HG02938 (cell line): ENCODE measurements around the gene FXYD3.
"Not testable (repeated sequence)": the region's sequence is repeated elsewhere in the genome, so short reads cannot be mapped to it uniquely, and the experiment has no call there.

ENCODE experiments used
- ATAC-seq: cut with Tn5 transposase; IDR thresholded peaks from one replicate; pipeline ENCODE4 v1.9.1; 2021; ENCODE audit warnings: mild to moderate bottlenecking, moderate library complexity; ENCODE audit not compliant: unreplicated experiment

FXYD3 gene

DNA sequence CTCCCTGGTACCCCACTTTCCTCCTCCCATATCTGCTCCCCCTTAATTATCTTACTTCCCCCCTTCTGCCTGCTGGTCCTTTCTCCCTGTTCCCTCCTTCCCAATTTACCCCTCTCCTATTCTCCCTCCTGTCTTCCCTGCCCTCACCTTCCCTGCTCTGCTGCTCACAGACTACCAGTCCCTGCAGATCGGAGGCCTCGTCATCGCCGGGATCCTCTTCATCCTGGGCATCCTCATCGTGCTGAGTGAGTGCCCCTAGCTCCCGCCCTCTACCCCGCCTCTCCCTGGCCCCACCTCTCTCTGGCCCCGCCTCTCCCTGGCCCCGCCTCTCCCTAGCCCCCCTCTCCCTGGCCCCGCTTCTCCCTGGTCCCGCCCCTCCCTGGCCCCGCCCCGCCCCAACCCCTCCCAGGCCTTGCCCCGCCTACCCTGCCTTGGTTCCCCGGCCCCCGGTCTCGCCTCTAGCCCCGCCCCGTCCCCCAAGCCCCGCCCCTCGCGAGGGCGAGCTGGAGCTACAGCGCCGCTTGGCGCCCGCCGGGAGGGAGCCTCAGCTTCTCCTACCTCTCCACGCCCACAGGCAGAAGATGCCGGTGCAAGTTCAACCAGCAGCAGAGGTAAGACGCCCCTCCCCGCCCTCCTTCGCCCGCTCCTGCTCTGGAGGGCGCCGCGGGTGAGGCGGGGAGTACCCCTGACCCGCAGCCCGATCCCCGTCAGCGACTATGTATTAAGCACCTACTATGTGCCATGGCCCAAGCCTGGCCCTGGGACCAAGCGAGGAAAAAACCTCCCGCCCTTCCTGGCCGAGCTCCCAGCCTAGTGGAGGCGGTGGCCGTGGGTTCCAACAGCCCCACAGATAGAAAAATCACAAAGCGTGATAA, 25.6 kb downstream of the FXYD3 start:
- ATAC-seq = no peak

DNA sequence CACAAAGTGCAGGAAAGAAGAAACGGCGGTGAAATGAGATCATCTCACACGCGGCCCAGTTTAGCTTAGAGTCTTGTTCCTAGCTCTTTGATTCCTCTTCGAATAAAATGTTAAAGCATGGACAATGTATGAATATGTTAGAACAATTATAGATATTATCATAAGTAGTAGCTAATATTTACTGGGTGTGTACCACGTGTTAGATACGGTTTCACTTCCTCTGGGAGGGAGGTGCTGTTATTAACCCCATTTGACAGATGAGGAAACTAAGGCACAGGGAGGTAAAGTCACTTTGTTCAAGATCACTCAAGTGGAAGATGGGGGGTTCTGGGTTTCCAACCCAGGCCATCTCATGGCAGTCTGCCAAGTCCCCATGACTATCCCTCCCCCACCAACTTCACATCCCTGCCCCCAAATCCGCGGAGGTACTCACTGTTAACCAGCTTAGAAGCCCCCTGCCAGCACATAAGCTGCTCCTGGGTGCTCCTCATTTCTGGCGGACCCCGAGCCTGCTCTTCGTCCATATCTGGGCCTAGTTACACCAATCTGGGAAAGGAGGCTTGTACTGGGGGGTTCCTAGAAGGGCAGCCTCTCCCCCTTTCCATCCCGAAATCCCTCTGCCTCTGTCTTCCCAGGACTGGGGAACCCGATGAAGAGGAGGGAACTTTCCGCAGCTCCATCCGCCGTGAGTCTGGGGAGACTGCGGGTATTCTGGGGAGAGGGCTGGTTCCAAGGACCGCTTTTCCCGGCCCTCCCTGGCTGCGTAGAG, 26.4 kb downstream of the FXYD3 start:
- no peak for ATAC-seq

DNA sequence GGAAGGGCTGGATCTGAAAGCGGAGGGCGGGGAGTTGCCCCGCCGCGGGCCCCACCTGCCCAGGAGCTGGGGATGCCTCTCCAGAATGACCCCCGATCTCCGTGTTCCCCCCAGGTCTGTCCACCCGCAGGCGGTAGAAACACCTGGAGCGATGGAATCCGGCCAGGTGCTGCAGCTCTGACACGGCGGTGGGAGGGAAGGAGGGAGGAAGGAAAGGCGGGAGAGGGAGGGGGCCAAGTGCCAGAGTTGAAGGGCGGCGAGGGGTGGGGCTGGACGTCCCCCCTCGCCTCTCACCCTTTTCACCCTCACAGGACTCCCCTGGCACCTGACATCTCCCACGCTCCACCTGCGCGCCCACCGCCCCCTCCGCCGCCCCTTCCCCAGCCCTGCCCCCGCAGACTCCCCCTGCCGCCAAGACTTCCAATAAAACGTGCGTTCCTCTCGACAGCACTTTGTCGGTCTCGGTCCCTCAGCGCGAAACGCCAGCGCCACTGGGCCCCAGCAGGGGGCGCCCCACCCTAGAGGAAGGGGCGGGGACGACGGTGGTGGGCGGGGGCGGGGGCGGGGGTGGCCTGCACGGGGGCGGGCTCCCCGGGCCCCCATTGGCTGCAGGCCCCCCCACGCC, 27.1 kb downstream of the FXYD3 start:
- no peak for ATAC-seq

- no peak for ATAC-seq
Measured at GRCh38 chr19:35143231-35143715, 27.6 kb downstream of the FXYD3 start, which contains the start of gene FXYD7. Gene FXYD7, plus strand, starts transcription at chr19:35143255. Its CDS starts 79 bp downstream, at chr19:35143334.

- ATAC-seq = no peak
Measured at GRCh38 chr19:35143818-35144217, 28.2 kb downstream of the FXYD3 start.

DNA sequence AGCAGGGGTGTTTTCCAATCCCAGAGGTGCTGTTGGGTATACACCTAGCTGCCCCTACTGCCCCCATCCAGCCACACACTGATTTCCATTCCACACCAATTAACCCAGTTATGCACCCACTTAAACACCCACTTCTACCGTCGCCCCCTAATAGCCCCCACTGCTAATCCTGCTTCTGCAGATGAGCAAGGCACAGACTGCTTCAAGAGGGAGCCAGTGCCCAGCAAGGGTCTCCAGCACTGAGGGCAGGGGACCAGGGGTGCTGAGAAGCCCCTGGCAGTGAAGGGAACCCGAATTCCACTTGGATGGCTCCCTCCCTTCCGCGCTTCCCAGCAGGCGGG, 28.6 kb downstream of the FXYD3 start:
- no peak for ATAC-seq

GRCh38 chr19:35144600-35145436, 29.2 kb downstream of the FXYD3 start:
- ATAC-seq = no peak

GRCh38 chr19:35146746-35147459, 31.3 kb downstream of the FXYD3 start:
- no peak for ATAC-seq

DNA sequence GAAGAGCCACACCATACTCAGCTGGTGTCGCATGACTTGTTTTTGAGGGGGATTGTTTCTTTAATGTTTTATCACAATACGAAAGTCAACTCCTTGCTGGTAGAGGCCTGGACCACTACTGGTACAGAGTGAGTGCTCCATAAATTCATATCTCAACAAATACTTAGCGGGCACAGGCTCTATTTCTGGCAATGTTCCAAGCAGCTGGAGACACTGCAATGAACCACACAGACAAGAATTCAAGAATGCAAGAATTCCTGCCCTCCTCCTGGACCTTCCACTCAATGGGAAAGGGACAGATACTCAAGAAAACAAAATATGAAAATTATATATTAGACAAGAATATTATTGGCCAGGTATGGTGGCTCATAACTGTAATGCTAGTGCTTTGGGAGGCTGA, 33.8 kb downstream of the FXYD3 start:
- no peak for ATAC-seq

DNA sequence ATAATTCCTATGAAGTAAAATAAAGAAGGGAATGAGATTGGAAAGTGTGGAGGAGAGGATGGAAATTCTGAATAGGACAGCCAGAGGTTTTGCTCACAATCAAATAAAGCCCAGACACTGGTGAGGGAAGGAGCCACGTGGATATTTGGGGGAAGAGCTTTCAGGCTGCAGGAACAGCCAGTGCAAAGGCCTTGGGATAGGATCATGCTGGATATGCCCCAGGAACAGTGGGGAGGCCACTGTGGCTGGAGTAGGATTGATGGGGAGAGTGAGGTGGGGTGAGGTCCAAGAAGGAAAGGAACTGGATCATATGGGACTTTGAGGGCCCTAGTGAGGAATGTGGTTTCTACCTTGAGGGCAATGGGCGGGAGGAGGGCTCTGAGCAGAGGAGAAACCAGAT, 34.8 kb downstream of the FXYD3 start:
- no peak for ATAC-seq

DNA sequence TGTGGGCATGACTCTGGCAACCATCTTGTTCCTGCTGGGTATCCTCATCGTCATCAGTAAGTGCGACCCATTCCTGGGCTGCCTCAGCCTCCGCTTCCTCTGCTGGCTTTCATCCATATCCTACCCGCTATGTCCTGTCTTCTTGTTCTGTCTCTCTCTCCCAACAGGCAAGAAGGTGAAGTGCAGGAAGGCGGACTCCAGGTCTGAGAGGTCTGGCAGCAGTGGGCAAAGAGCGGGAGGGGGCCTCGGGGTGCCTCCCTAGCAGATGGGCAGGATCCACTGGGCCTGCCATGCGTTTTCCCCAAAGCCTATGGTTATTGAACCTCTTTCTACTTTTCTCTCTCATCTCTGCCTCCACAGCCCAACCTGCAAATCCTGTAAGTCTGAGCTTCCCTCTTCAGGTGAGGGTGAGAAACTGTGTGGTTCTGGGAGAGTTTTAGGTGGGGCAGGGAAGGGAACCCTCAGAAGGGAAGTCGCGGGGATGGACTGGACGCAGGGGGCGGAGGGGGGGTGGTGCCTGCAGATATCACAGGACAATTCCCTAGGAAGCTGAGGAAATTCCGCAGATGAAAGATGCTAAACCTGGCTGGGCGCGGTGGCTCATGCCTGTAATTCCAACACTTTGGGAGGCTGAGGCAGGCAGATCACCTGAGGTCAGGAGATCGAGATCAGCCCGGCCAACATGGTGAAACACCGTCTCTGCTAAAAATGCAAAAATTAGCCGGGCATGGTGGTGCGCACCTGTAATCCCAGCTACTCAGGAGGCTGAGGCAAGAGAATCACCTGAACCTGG, 35.8 kb downstream of the FXYD3 start:
- no peak for ATAC-seq

DNA sequence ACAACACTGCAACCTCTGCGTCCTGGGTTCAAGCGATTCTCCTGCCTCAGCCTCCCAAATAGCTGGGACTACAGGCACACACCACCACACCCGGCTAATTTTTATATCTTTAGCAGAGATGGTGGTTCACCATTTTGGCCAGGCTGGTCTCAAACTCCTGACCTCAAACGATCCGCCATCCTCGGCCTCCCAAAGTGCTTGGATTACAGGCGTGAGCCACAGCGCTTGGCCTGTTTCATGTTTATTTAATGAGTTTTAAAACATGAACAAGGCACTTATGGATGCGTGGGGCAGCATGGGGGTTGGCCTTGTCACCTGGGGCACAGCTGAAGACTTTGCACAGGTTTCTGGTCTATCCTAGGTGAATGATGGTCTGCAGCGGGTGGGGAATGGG, 37.5 kb downstream of the FXYD3 start:
- not testable (repeated sequence) for ATAC-seq

DNA sequence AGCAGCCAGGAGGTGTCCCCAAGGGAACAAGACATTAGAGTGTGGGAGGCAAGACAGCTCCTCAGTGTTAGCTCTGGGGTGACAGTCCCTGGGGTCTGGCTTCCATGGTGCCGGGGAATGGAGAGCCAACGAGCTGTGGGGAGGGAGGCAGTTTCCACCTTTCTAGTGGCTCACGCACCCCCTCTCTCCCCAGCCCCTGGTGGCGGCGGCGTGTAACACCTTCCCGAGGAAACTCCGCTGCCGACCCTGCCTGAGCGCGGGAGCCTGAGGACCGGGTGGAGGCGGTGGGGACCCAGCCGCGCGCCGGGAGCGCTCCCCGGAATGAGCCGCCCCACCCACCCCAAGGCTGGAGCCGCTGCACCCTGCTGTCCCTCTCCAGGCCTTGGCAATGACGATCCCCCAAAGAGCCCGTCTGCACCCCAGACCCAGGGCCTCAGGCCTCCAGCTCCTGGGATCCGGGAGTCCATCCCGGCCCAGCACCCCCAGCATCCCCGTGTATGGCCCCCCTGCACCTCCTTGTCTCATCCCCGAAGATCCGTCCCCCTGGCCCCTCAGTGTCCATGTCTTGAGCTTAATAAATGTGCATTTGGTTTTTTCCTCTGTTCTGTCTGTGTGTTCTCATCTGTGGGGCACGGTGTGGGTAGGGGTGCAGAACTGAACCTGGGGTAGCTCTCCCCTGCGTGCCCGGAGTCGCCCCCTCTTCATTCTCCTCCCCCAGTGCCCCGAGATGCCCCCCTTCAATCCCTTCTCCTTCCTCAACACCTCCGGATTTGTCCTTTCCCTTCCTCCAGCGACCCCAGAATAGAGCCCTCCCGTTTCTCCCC, 38.3 kb downstream of the FXYD3 start:
- no peak for ATAC-seq

DNA sequence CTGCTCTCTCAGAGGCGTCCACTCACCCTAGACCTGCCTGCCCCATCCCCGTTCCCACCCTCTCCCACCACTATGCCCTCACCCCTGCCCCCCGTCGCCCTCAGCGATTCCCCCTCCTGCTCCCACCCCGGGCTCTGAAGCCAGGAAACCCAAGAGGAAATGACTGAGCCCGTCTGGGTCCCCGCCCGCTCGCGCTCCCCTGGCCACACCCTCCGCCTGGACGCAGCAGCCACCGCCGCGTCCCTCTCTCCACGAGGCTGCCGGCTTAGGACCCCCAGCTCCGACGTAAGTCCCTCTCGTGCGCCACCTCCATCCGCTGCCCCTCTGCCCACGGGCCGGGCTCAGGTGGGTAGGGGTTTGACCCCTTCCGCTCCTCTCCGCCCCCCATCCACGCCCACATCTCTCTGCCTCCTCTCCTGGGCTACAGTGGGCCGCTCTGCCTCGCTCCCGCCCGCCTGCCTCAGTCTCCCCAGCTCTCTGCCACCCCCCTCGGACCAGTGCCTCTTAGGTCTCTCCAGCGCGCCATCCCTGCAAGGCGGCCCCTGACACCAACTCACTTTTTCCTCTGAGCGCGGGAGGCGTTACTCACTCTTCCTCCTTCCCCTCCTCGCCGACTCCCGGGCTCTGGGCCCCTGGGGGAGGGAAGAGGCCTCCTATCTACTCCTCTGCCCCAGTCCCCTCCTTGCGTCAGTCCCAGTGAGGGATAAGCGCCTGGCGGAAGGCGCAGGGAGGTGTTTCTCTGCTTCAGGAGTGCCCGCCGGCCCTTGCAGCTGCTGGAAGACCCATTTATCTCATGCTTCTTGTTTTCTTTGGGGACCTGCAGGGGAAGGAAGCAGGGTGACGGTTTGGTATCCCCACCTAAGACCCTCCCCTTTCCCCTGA, 39.1 kb downstream of the FXYD3 start, which contains the start of gene FXYD5:
FXYD5 (plus strand) TSS at position 211 of the 882 bp plus-strand sequence. CDS start 816 bp downstream, outside the sequence.
- no peak for ATAC-seq

GRCh38 chr19:35155441-35155840, 39.8 kb downstream of the FXYD3 start:
- no peak for ATAC-seq

DNA sequence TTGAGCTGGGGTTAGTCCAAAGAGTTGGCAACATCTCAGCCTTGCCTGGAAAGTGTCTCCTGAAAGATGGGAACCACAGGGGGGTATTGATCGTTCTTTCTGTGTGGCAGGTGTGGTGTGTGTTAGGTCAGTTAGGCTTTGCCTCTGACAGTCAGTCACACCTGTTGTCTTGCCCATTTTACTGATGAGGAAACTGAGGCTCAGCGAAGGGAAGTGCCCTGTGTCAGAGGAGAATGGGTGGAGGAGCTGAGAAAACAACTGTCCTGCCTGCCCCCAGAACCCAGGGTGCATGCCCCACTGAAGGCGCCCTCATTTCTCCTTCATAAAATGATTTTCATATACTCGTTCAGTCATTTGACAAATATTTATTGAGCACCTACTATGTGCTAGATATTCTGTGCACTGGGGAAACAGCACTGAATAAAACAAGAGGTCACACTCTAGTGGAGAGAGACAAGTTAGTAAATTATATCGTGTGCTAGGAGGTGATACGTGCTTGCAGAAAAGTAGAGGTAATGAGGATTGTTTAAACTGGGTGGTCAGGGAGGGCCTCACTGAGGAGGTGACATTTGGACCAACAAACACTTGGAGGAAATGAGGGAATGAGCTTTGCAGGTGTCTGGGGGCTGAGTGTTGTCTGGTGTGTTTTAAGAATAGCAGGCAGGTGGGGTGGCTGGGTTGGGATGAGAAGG, 40.5 kb downstream of the FXYD3 start:
- ATAC-seq = no peak

DNA sequence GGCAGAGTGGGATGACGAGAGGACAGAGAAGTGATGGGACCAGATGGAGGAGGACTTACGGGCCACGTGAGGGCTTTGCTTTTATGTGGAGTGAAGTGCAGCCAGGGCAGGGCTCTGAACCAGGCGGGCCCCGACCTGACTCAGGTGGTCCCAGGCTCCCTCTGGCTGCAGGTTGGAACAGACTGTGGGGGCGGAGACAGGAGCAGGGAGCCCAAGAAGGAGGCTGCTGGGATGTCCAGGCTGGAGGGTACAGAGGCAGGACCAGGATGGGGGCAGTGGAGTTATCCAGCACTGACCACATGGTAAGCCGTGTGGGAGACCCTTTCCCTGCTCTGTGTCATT, 41.0 kb downstream of the FXYD3 start:
- no peak for ATAC-seq
